B cell (primary cell): Measurements from ENCODE around the gene PPP6R3. TPM values are rescaled to one million over a fixed set of nuclear protein-coding genes. Genes with fewer than 3 reads are reported as not detected.

Experiments
- ATAC-seq: fragments of 200-7000 bp; cut with Tn5 transposase; one replicate; pipeline ENCODE4 v1.10.0; 2021; ENCODE audit warnings: low read depth, mild to moderate bottlenecking, moderate number of reproducible peaks, moderate library complexity
- CTCF ChIA-PET: fragments of 350-600 bp; sonication (Branson Sonifier 250); formaldehyde crosslinking; loops from one replicate; lab custom pipeline; 2021; ENCODE audit warnings: antibody characterized with exemption, inconsistent platforms; lab: Charles Lee
- POLR2A ChIA-PET: fragments of 350-600 bp; sonication (Branson Sonifier 250); formaldehyde crosslinking; loops from one replicate; lab custom pipeline; 2021; ENCODE audit warnings: antibody characterized with exemption; lab: Charles Lee
- DNase-seq: peaks from one replicate; pipeline ENCODE4 v3.0.0; 2013
- H2AFZ ChIP-seq: 2 replicates; pipeline ENCODE4 v1.6.1; 2012; ENCODE audit warnings: mild to moderate bottlenecking, low read depth, low read length; ENCODE audit not compliant: insufficient read depth, poor library complexity, severe bottlenecking
- H3K27ac ChIP-seq, 2 donors: 1 replicate in 1 of 2; 2 replicates in 1 of 2; pipeline ENCODE4 v1.5.1; 2012 to 2013; ENCODE audit warnings: low read length in 2 of 2, mild to moderate bottlenecking in 2 of 2, moderate library complexity in 1 of 2
- H3K27me3 ChIP-seq, 4 experiments: fragments of 200-600 bp in 1 of 4; sonication (generic) in 1 of 4; replicated peaks in 1 of 4; 1 replicate in 2 of 4; 2 replicates in 2 of 4; pipeline versions ENCODE4 v1.6.1 to v1.7.0; 2013 to 2016; ENCODE audit warnings: low read length in 3 of 4, mild to moderate bottlenecking in 2 of 4, mixed read lengths in 1 of 4, moderate library complexity in 1 of 4; ENCODE audit not compliant: insufficient read depth in 4 of 4, control insufficient read depth in 3 of 4; ENCODE audit errors: control extremely low read depth in 1 of 4
- H3K36me3 ChIP-seq, 2 experiments: replicated peaks in 1 of 2; 1 replicate in 1 of 2; 2 replicates in 1 of 2; pipeline versions ENCODE4 v1.6.1 to v1.7.1; 2013; ENCODE audit warnings: low read length in 1 of 2; ENCODE audit not compliant: insufficient read depth in 2 of 2, control insufficient read depth in 1 of 2; ENCODE audit errors: control extremely low read depth in 1 of 2, extremely low read depth in 1 of 2
- H3K4me1 ChIP-seq, 2 donors: fragments of 200-600 bp in 1 of 2; sonication (generic) in 1 of 2; 1 replicate in 1 of 2; 2 replicates in 1 of 2; pipeline versions ENCODE4 v1.5.1 to v1.6.1; 2013 to 2017; ENCODE audit warnings: low read length in 2 of 2; ENCODE audit not compliant: control insufficient read depth in 2 of 2, insufficient read depth in 2 of 2
- H3K4me2 ChIP-seq: replicated peaks from 2 replicates; pipeline ENCODE3; 2012; ENCODE audit warnings: mild to moderate bottlenecking, low read depth, low read length; ENCODE audit not compliant: poor library complexity, severe bottlenecking
- H3K4me3 ChIP-seq, 5 experiments: fragments of 200-600 bp in 1 of 5; sonication (generic) in 1 of 5; 1 replicate in 3 of 5; 2 replicates in 2 of 5; pipeline versions ENCODE4 v1.5.1 to v1.7.0; 2011 to 2016; ENCODE audit warnings: low read length in 4 of 5, mild to moderate bottlenecking in 4 of 5, low read depth in 2 of 5, control low read depth in 1 of 5, moderate library complexity in 1 of 5; ENCODE audit not compliant: insufficient read depth in 1 of 5; ENCODE audit errors: control extremely low read depth in 1 of 5, extremely low read depth in 1 of 5
- H3K79me2 ChIP-seq: fragments of 200-600 bp; sonication (generic); one replicate; pipeline ENCODE4 v1.6.0; 2016; ENCODE audit warnings: low read length; ENCODE audit not compliant: control insufficient read depth, insufficient read depth
- H3K9ac ChIP-seq: fragments of 200-600 bp; sonication (generic); 2 replicates; pipeline ENCODE4 v1.6.1; 2017; ENCODE audit warnings: mild to moderate bottlenecking, low read length, moderate library complexity
- H3K9me3 ChIP-seq, 3 donors: one replicate each; pipeline versions ENCODE4 v1.6.1 to v1.7.1; 2013; ENCODE audit warnings: low read length in 2 of 3; ENCODE audit not compliant: control insufficient read depth in 2 of 3, insufficient read depth in 1 of 3; ENCODE audit errors: control extremely low read depth in 1 of 3
- H4K20me1 ChIP-seq: 2 replicates; pipeline ENCODE4 v1.6.0; 2012; ENCODE audit warnings: mild to moderate bottlenecking, low read length; ENCODE audit not compliant: insufficient read depth, control insufficient read depth, poor library complexity, severe bottlenecking
- H3K27ac Mint-ChIP-seq: one replicate; pipeline ENCODE4 v1.8.0; 2021; ENCODE audit warnings: mixed read lengths
- H3K27me3 Mint-ChIP-seq: one replicate; pipeline ENCODE4 v1.8.0; 2021; ENCODE audit warnings: mixed read lengths
- H3K4me1 Mint-ChIP-seq: one replicate; pipeline ENCODE4 v1.8.0; 2021; ENCODE audit warnings: mixed read lengths
- H3K4me3 Mint-ChIP-seq: one replicate; pipeline ENCODE4 v1.8.0; 2021; ENCODE audit warnings: mixed read lengths
- H3K9me3 Mint-ChIP-seq: one replicate; pipeline ENCODE4 v1.8.0; 2022; ENCODE audit warnings: mixed read lengths; ENCODE audit not compliant: insufficient read depth
- CTCF ChIP-seq: fragments of 200-600 bp; IDR thresholded peaks from one replicate; pipeline ENCODE4 v1.8.0; 2022; ENCODE audit warnings: antibody characterized with exemption, mild to moderate bottlenecking
- EZH2 ChIP-seq: IDR thresholded peaks from 2 replicates; pipeline ENCODE4 v1.6.1; 2012; ENCODE audit warnings: borderline replicate concordance, low read depth, mild to moderate bottlenecking, moderate library complexity, low read length; ENCODE audit not compliant: insufficient read depth, poor library complexity, severe bottlenecking
- WGBS: methylation state at CpG from one replicate; pipeline ENCODE4 v1.1.5; 2013; ENCODE audit warnings: missing lambda C conversion rate; ENCODE audit not compliant: insufficient coverage; 5-methylcytosine and 5-hydroxymethylcytosine counted together
- intact Hi-C: fragments of 100-400 bp; cut with micrococcal nuclease; formaldehyde crosslinking; loops from one replicate; pipeline ENCODE4 v1.10.0; 2022
- polyA plus RNA-seq: library from polyadenylated mRNA; depleted of rRNA; stranded (reverse); fragments of >200 nt; gene quantifications from 2 replicates; pipeline ENCODE4 v1.2.3, GENCODE V29; 2012
- total RNA-seq, 2 donors: library from RNA; stranded (reverse); fragments of 120-200 nt in 1 of 2; gene quantifications; 1 replicate in 1 of 2; 2 replicates in 1 of 2; pipeline versions ENCODE4 v1.2.3 to v1.2.4, GENCODE V29; 2013 to 2022

PPP6R3 gene
- total and polyA plus RNA-seq, 2 donors (not counting 1 experiment from before 2014, with no cell fraction given), result 48.5 to 159 TPM

DNA sequence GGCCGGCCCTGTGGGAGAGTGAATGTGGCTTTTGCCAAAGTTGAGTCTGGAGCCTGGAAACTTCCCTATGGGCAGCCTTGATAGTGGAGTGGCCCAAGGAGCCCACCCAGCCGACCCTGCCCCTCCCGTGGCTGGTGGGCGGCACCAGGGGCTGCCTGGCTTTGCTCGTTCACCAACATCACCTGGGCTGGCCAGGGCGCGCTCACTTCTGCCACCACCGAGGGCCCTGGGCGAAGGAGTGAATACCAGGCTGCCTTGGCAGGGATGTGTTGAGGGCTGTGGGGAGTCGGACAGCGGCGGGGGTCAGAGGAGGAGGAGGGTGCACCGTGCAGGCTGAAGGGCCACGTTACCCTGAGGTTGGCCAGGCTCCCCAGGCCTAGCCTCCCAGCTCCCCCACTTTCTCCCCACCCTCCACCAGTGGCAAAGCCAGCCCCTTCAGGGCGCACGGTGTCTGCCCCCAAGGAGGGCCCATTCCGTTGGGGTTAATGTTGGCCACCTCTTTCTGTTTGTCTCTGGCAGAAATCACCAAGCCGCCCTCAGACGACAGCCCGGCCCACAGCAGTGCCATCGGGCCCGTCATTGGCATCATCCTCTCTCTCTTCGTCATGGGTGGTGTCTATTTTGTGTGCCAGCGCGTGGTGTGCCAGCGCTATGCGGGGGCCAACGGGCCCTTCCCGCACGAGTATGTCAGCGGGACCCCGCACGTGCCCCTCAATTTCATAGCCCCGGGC, 22.5 kb upstream of the PPP6R3 start:
- ChIA-PET POLR2A (no interaction called here), CTCF (interaction anchor here (0.6 kb wide), 1 partner anchor 33 kb away, joined by 3 read pairs; no protein-coding TSS in a partner anchor)
- Mint-ChIP-seq H3K4me3 (no peak overlapping the region), H3K9me3 (no peaks in the 10 kb centered on the region), H3K27me3 (no peaks in the 10 kb centered on the region), H3K27ac (no peak overlapping the region), H3K4me1 (peaks cover 29% of the 10 kb centered on the region)
- Histone ChIP-seq H3K4me1 (peaks cover 16 to 26% of the 10 kb centered on the region in 2 donors), H3K79me2 (no peaks in the 10 kb centered on the region), H3K9ac (no peak overlapping the region), H3K4me2 (no peak overlapping the region), H3K9me3 (no peaks in the 10 kb centered on the region), H3K36me3 (no peaks in the 10 kb centered on the region), H3K4me3 (no peak overlapping the region), H4K20me1 (no peaks in the 10 kb centered on the region), H3K27ac (no peak overlapping the region), H2AFZ (no peak overlapping the region), H3K27me3 (no peaks in the 10 kb centered on the region)
- TF ChIP-seq CTCF, result no peak
- TF ChIP-seq EZH2, result no peak
- ATAC-seq (no peak), DNase-seq (no peak)
- intact Hi-C loops, result no loop called here
- WGBS, result 95% methylated on average over 27 of the region's 34 CpGs

DNA sequence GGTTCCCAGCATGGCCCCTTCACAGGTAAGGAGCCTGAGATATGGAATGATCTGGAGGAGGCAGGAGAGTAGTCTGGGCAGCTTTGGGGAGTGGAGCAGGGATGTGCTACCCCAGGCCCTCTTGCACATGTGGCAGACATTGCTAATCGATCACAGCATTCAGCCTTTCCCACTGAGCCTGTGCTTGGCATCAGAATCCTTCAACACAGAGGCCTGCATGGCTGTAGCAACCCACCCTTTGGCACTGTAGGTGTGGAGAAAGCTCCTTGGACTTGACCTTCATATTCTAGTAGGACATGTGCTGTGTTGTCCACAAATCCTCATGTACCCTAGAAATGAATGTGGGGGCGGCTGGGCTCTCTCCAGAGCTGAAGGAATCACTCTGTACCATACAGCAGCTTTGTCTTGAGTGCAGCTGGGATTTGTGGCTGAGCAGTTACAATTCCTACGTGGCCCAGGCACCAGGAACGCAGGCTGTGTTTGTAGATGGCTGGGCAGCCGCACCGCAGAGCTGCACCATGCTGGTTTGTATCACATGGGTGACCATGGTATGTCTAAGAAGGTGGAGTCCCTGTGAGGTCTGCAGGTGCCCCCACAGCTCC, 21.8 kb upstream of the PPP6R3 start:
- H3K27me3 ChIP-seq, result no peaks in the 10 kb centered on the region
- no peak overlapping the region for H3K9ac ChIP-seq
- H3K36me3 ChIP-seq, result no peaks in the 10 kb centered on the region
- no peak overlapping the region for H3K4me2 ChIP-seq
- WGBS, result 94% methylated on average over 5 of the region's 6 CpGs
- H3K9me3 Mint-ChIP-seq, result no peaks in the 10 kb centered on the region
- H3K27ac ChIP-seq, result no peak overlapping the region
- peaks cover 29% of the 10 kb centered on the region for H3K4me1 Mint-ChIP-seq
- H3K4me3 ChIP-seq, result no peak overlapping the region
- POLR2A ChIA-PET, result no interaction called here
- no peak overlapping the region for H3K27ac Mint-ChIP-seq
- DNase-seq (no peak), ATAC-seq (no peak)
- no peak overlapping the region for H2AFZ ChIP-seq
- CTCF ChIA-PET, result interaction anchor here (0.6 kb wide), 1 partner anchor 34 kb away, joined by 3 read pairs; no protein-coding TSS in a partner anchor
- H3K4me1 ChIP-seq, result peaks cover 16 to 26% of the 10 kb centered on the region in 2 donors
- H3K27me3 Mint-ChIP-seq, result no peaks in the 10 kb centered on the region
- no peaks in the 10 kb centered on the region for H3K79me2 ChIP-seq
- no peaks in the 10 kb centered on the region for H4K20me1 ChIP-seq
- no peak for TF ChIP-seq CTCF
- TF ChIP-seq EZH2, result no peak
- intact Hi-C loops, result no loop called here
- H3K4me3 Mint-ChIP-seq, result no peak overlapping the region
- H3K9me3 ChIP-seq, result no peaks in the 10 kb centered on the region
